Caco-2 (cell line): Measurements from ENCODE around the gene EXOC7. TPM values are rescaled to one million over a fixed set of nuclear protein-coding genes. Genes with fewer than 3 reads are reported as not detected.

Source experiments
- BruUV-seq: library from RNA; stranded (reverse); fragments of 400-500 nt; replicated peaks from 2 replicates; lab custom pipeline; 2021; lab: Mats Ljungman, UMichigan
- CTCF ChIA-PET: fragments of 300-600 bp; sonication (Branson Sonifier 250); formaldehyde crosslinking; loops from one replicate; lab custom pipeline; 2022; ENCODE audit warnings: antibody characterized with exemption; lab: Charles Lee
- POLR2A ChIA-PET: fragments of 300-600 bp; sonication (Branson Sonifier 250); formaldehyde crosslinking; loops from one replicate; lab custom pipeline; 2022; ENCODE audit warnings: antibody characterized with exemption; lab: Charles Lee
- DNase-seq, 2 experiments: peaks; one replicate each; pipeline versions ENCODE4 v3.0.0 to v3.0.0-alpha.2; 2020 to 2022
- H3K27me3 ChIP-seq: replicated peaks from 2 replicates; pipeline ENCODE4 v1.6.0; 2011; ENCODE audit warnings: low read length; ENCODE audit not compliant: control insufficient read depth, insufficient read depth
- H3K36me3 ChIP-seq: 2 replicates; pipeline ENCODE4 v1.5.1; 2011; ENCODE audit warnings: low read length; ENCODE audit not compliant: control insufficient read depth, insufficient read depth
- H3K4me1 ChIP-seq: fragments of 250-450 bp; sonication (Bioruptor Pico); 2 replicates; pipeline ENCODE4 v1.5.1; 2020; ENCODE audit warnings: mild to moderate bottlenecking
- H3K4me3 ChIP-seq: 2 replicates; pipeline ENCODE4 v1.5.1; 2011; ENCODE audit warnings: low read depth, mild to moderate bottlenecking, control low read depth, low read length
- H3K9me3 ChIP-seq: fragments of 250-450 bp; sonication (Bioruptor Pico); 2 replicates; pipeline ENCODE4 v1.5.1; 2020; ENCODE audit warnings: mild to moderate bottlenecking, moderate library complexity
- H3K27ac Mint-ChIP-seq: one replicate; pipeline ENCODE4 v1.8.0; 2022; ENCODE audit warnings: mixed read lengths; ENCODE audit not compliant: unreplicated experiment
- H3K27me3 Mint-ChIP-seq: one replicate; pipeline ENCODE4 v1.8.0; 2022; ENCODE audit warnings: mixed read lengths; ENCODE audit not compliant: insufficient read depth, unreplicated experiment
- H3K36me3 Mint-ChIP-seq: one replicate; pipeline ENCODE4 v1.8.0; 2022; ENCODE audit warnings: mild to moderate bottlenecking, mixed read lengths; ENCODE audit not compliant: insufficient read depth, unreplicated experiment
- H3K4me1 Mint-ChIP-seq: one replicate; pipeline ENCODE4 v1.8.0; 2022; ENCODE audit warnings: low read depth, mixed read lengths; ENCODE audit not compliant: unreplicated experiment
- H3K4me3 Mint-ChIP-seq: one replicate; pipeline ENCODE4 v1.8.0; 2022; ENCODE audit warnings: mild to moderate bottlenecking, moderate library complexity, mixed read lengths; ENCODE audit not compliant: unreplicated experiment
- H3K9me3 Mint-ChIP-seq: one replicate; pipeline ENCODE4 v1.8.0; 2022; ENCODE audit warnings: mixed read lengths; ENCODE audit not compliant: unreplicated experiment
- intact Hi-C: fragments of 100-400 bp; cut with micrococcal nuclease; formaldehyde crosslinking; loops from one replicate; pipeline ENCODE4 v1.10.0; 2022; ENCODE audit not compliant: unreplicated experiment
- total RNA-seq: library from RNA; stranded (reverse); gene quantifications from 2 replicates; pipeline ENCODE4 v1.2.3, GENCODE V29; 2022
- TF ChIP-seq, protein P1 (sequence below), 2 experiments: fragments of 200-600 bp in 1 of 2; IDR thresholded peaks; 1 replicate in 1 of 2; 2 replicates in 1 of 2; pipeline versions ENCODE4 v1.5.1 to v1.8.0; 2011 to 2022; ENCODE audit warnings: antibody characterized with exemption in 1 of 2, control low read depth in 1 of 2, inconsistent platforms in 1 of 2, low read depth in 1 of 2, low read length in 1 of 2, mild to moderate bottlenecking in 1 of 2, moderate library complexity in 1 of 2; ENCODE audit not compliant: insufficient read depth in 1 of 2, severe bottlenecking in 1 of 2, unreplicated experiment in 1 of 2

EXOC7 gene
- total RNA-seq, 1 experiment from 2014 or later: 205 TPM

DNA sequence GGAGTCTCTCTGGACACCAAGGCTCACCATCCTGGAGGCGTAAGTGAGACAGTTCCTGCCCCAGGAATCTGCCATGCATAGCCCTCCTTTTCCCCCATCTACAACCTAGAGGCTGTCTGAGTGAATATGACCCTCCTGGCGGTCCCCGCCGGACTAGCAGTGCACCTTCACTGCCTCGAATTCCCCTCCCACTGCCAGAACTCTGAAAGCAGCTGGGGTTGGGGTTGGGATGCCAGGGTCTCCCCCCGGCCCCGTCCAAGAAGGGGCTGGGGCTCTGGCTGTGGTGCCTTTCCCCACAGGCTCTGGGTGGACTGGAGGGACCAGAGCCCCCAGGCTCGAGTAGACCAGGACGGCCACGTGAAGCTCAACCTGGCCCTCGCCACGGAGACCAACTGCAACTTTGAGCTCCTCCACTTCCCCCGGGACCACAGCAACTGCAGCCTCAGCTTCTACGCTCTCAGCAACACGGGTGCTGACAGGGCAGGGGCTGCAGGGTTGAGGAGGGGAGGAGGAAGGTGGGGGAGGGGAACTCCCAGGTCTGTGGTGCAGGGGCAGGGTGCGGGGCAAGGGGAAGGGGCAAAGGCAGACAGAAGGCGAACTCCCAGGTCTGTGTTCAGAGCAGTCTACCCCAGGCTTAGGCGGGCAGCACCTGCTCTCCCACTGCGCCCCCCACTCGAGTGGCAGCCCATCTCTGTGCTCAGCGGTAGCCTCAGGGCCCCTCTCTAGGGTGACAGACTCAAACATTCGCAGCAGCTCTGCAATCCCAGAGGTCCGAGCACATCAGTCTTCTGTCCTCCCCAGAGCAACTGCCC is 23.4 kb downstream of the EXOC7 start:
- Mint-ChIP-seq H3K4me1 (peaks cover 3% of the 10 kb centered on the region), H3K36me3 (peaks cover 69% of the 10 kb centered on the region), H3K9me3 (no peaks in the 10 kb centered on the region), H3K27ac (no peak overlapping the region), H3K4me3 (no peak overlapping the region), H3K27me3 (peaks cover 16% of the 10 kb centered on the region)
- TF ChIP-seq, protein P1, sequence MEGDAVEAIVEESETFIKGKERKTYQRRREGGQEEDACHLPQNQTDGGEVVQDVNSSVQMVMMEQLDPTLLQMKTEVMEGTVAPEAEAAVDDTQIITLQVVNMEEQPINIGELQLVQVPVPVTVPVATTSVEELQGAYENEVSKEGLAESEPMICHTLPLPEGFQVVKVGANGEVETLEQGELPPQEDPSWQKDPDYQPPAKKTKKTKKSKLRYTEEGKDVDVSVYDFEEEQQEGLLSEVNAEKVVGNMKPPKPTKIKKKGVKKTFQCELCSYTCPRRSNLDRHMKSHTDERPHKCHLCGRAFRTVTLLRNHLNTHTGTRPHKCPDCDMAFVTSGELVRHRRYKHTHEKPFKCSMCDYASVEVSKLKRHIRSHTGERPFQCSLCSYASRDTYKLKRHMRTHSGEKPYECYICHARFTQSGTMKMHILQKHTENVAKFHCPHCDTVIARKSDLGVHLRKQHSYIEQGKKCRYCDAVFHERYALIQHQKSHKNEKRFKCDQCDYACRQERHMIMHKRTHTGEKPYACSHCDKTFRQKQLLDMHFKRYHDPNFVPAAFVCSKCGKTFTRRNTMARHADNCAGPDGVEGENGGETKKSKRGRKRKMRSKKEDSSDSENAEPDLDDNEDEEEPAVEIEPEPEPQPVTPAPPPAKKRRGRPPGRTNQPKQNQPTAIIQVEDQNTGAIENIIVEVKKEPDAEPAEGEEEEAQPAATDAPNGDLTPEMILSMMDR (IDR thresholded peaks at IDR 0.05; ENCODE audit: insufficient read depth in 1 of 2, low read depth in 1 of 2, low read length in 1 of 2, severe bottlenecking in 1 of 2, unreplicated experiment in 1 of 2): peak in 1 of 2 experiments; percentile 11
- intact Hi-C loops: no loop called here
- Histone ChIP-seq H3K9me3 (no peaks in the 10 kb centered on the region), H3K4me1 (no peaks in the 10 kb centered on the region), H3K36me3 (peaks cover under 1% of the 10 kb centered on the region), H3K4me3 (no peak overlapping the region), H3K27me3 (no peaks in the 10 kb centered on the region; the same call in none of the 2 replicates)
- POLR2A ChIA-PET: no interaction called here
- DNase-seq: no peak
- no TSS peak for BruUV-seq
- CTCF ChIA-PET: interaction anchor here (0.9 to 1.0 kb wide), 3 partner anchors 26 to 184 kb away, joined by 3 to 4 read pairs (median 3); partner anchors contain the start of gene TRIM65

DNA sequence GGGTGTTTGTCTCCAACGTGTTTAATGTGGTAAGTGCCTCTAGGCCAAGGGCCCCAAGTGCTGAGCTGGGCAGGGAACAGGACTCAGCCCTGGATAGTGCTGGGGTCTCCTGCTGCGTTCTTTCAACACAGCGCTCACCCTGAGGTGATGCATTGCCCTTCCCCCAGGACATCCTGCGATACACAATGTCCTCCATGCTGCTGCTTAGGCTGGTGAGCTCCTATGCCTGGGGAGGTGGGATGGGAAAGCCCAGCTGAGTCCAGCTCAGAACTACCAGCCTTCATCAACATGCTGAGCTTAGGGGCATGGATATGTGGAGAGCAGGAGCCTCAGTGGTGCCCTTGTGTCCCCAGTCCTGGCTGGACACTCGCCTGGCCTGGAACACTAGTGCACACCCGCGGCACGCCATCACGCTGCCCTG is 24.0 kb downstream of the EXOC7 start:
- intact Hi-C loops: no loop called here

More for the DNA sequence above, 24.0 kb downstream of the EXOC7 start:
- peaks cover 9% of the 10 kb centered on the region for H3K4me1 Mint-ChIP-seq
- H3K4me3 Mint-ChIP-seq: no peak overlapping the region
- Histone ChIP-seq H3K9me3 (no peaks in the 10 kb centered on the region), H3K27me3 (no peaks in the 10 kb centered on the region; the same call in none of the 2 replicates), H3K4me1 (no peaks in the 10 kb centered on the region), H3K36me3 (no peaks in the 10 kb centered on the region; the same call in 1 of the 2 replicates), H3K4me3 (no peak overlapping the region)
- H3K9me3 Mint-ChIP-seq: no peaks in the 10 kb centered on the region
- DNase-seq: no peak
- TF ChIP-seq, protein P1 (IDR thresholded peaks at IDR 0.05; ENCODE audit: insufficient read depth in 1 of 2, low read depth in 1 of 2, low read length in 1 of 2, severe bottlenecking in 1 of 2, unreplicated experiment in 1 of 2): no peak
- peaks cover 73% of the 10 kb centered on the region for H3K36me3 Mint-ChIP-seq
- peaks cover 21% of the 10 kb centered on the region for H3K27me3 Mint-ChIP-seq
- BruUV-seq: no TSS peak
- ChIA-PET CTCF (interaction anchor here (0.5 to 1.0 kb wide), 3 partner anchors 27 to 224 kb away, joined by 3 to 12 read pairs (median 3); partner anchors contain the start of gene WBP2), POLR2A (no interaction called here)
- H3K27ac Mint-ChIP-seq: no peak overlapping the region
